A673 (cell line): ENCODE results near the gene AAGAB. TPM values are rescaled to one million over a fixed set of nuclear protein-coding genes. Genes with fewer than 3 reads are reported as not detected.
A peak's percentile ranks its signal among the peaks of the same experiment; 100 is the strongest.

Source experiments
- BruUV-seq: library from RNA; stranded (reverse); fragments of 400-500 nt; replicated peaks from 2 replicates; lab custom pipeline; 2021; lab: Mats Ljungman, UMichigan
- CTCF ChIA-PET: fragments of 300-600 bp; sonication (Branson Sonifier 250); formaldehyde crosslinking; loops from one replicate; lab custom pipeline; 2022; ENCODE audit warnings: antibody characterized with exemption; lab: Charles Lee
- POLR2A ChIA-PET: fragments of 300-600 bp; sonication (Branson Sonifier 250); formaldehyde crosslinking; loops from one replicate; lab custom pipeline; 2022; ENCODE audit warnings: antibody characterized with exemption; ENCODE audit not compliant: low non-redundant PET; lab: Charles Lee
- DNase-seq: peaks from one replicate; pipeline ENCODE4 v3.0.0-alpha.2; 2015; ENCODE audit warnings: low spot score
- H3K27ac ChIP-seq: fragments of 200-600 bp; sonication (generic); 2 replicates; pipeline ENCODE4 v1.5.1; 2016; ENCODE audit warnings: mixed run types, low read depth, mild to moderate bottlenecking, mixed read lengths, antibody characterized with exemption, low read length; ENCODE audit not compliant: poor library complexity, severe bottlenecking
- H3K27me3 ChIP-seq: fragments of 200-600 bp; sonication (generic); replicated peaks from 2 replicates; pipeline ENCODE4 v1.6.1; 2017; ENCODE audit warnings: mixed run types, low read depth, mild to moderate bottlenecking, mixed read lengths, antibody characterized with exemption, low read length; ENCODE audit not compliant: insufficient read depth, poor library complexity
- H3K36me3 ChIP-seq: fragments of 200-600 bp; sonication (generic); 2 replicates; pipeline ENCODE4 v1.6.1; 2016; ENCODE audit warnings: mixed run types, mild to moderate bottlenecking, mixed read lengths, antibody characterized with exemption, low read length; ENCODE audit not compliant: insufficient read depth, poor library complexity, severe bottlenecking
- H3K4me1 ChIP-seq: fragments of 200-600 bp; sonication (generic); 2 replicates; pipeline ENCODE4 v1.6.1; 2017; ENCODE audit warnings: mixed run types, mild to moderate bottlenecking, mixed read lengths, antibody characterized with exemption, low read length; ENCODE audit not compliant: insufficient read depth, poor library complexity, severe bottlenecking
- H3K4me3 ChIP-seq: fragments of 200-600 bp; sonication (generic); 2 replicates; pipeline ENCODE4 v1.5.1; 2016; ENCODE audit warnings: low read depth, mixed run types, mild to moderate bottlenecking, mixed read lengths, low read length; ENCODE audit not compliant: poor library complexity, severe bottlenecking
- H3K9me3 ChIP-seq: fragments of 200-600 bp; sonication (generic); 2 replicates; pipeline ENCODE4 v1.6.1; 2016; ENCODE audit warnings: mixed run types, low read depth, mild to moderate bottlenecking, mixed read lengths, antibody characterized with exemption, low read length; ENCODE audit not compliant: poor library complexity, severe bottlenecking
- CTCF ChIP-seq: fragments of 300-800, 200-600 bp; sonication (generic); conservative IDR thresholded peaks from 2 replicates; pipeline ENCODE4 v1.5.1; 2017; ENCODE audit warnings: low read depth, mild to moderate bottlenecking, antibody characterized with exemption, low read length, moderate library complexity, mixed read lengths
- EZH2 ChIP-seq: fragments of 200-600 bp; sonication (generic); IDR thresholded peaks from 2 replicates; pipeline ENCODE4 v1.6.1; 2017; ENCODE audit warnings: borderline replicate concordance, low read depth, mild to moderate bottlenecking, mixed read lengths, antibody characterized with exemption, low read length; ENCODE audit not compliant: poor library complexity, severe bottlenecking
- intact Hi-C: fragments of 100-400 bp; cut with micrococcal nuclease; formaldehyde crosslinking; loops from one replicate; pipeline ENCODE4 v1.10.0; 2022; ENCODE audit not compliant: unreplicated experiment
- total RNA-seq: library from RNA; stranded (reverse); gene quantifications from 2 replicates; pipeline ENCODE4 v1.2.3, GENCODE V29; 2021

The AAGAB gene
- total RNA-seq, 1 experiment from 2014 or later: 54.8 TPM

GRCh38 chr15:67161881-67162280 is 92.6 kb downstream of the AAGAB start:
- Histone ChIP-seq H3K4me1 (peaks cover 86% of the 10 kb centered on the region), H3K4me3 (no peak overlapping the region), H3K27me3 (no peaks in the 10 kb centered on the region), H3K27ac (peak overlapping the region; percentile 12), H3K9me3 (no peaks in the 10 kb centered on the region), H3K36me3 (peaks cover 4% of the 10 kb centered on the region)
- DNase-seq: no peak
- CTCF ChIA-PET: no interaction called here
- no peak for TF ChIP-seq CTCF
- no TSS peak for BruUV-seq
- POLR2A ChIA-PET: no interaction called here
- intact Hi-C loops: no loop called here

- peak overlapping the region; percentile 12 for H3K27ac ChIP-seq
- intact Hi-C loops: no loop called here
- H3K9me3 ChIP-seq: no peaks in the 10 kb centered on the region
- TF ChIP-seq CTCF: no peak
- no peak for TF ChIP-seq EZH2
- H3K4me1 ChIP-seq: peaks cover 82% of the 10 kb centered on the region
- CTCF ChIA-PET: no interaction called here
- no peaks in the 10 kb centered on the region for H3K27me3 ChIP-seq
- no peak for DNase-seq
- POLR2A ChIA-PET: no interaction called here
- BruUV-seq: no TSS peak
- peaks cover 3% of the 10 kb centered on the region for H3K36me3 ChIP-seq
- H3K4me3 ChIP-seq: no peak overlapping the region
These were observed 93.0 kb downstream of the AAGAB start for GRCh38 chr15:67161412-67161811.

GRCh38 chr15:67158367-67158766 is 96.1 kb downstream of the AAGAB start:
- Histone ChIP-seq H3K4me1 (peaks cover 73% of the 10 kb centered on the region), H3K4me3 (no peak overlapping the region), H3K27me3 (no peaks in the 10 kb centered on the region), H3K36me3 (no peaks in the 10 kb centered on the region), H3K9me3 (no peaks in the 10 kb centered on the region), H3K27ac (peak overlapping the region; percentile 87)
- DNase-seq: no peak
- POLR2A ChIA-PET: interaction anchor here (0.7 kb wide), 1 partner anchor 509 kb away, joined by 3 read pairs; no protein-coding TSS in a partner anchor
- CTCF ChIA-PET: no interaction called here
- intact Hi-C loops: no loop called here
- no peak for TF ChIP-seq EZH2
- TF ChIP-seq CTCF: no peak
- BruUV-seq: TSS peak; percentile 74
